Activated CD4-positive, CD25-positive, alpha-beta regulatory T cell (primary cell): ENCODE data around the gene HAND1.

Experiments
- DNase-seq, 4 experiments: peaks; one replicate each; lab custom pipeline; 2025; lab: John Stamatoyannopoulos, UW

The HAND1 gene

DNA sequence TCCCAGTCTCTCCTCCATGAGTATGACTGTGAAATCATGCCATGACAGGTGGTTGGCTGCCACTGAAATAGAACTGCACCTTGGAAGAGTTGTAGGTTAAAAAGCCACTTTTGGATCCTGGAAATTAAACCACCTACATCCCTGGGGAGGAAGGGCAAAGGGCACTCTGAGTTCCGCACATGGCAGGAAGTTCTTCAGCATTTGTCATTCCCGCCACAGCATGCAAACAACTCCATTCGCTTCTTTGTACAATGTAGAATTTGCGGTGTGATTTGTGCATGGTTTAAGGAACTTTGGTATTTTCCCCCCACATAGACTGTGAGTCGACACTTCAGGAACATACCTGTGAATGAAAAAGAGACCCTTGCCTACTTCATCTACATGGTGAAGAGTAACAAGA lies 22.4 kb downstream of the HAND1 start:
- no peak for DNase-seq

DNA sequence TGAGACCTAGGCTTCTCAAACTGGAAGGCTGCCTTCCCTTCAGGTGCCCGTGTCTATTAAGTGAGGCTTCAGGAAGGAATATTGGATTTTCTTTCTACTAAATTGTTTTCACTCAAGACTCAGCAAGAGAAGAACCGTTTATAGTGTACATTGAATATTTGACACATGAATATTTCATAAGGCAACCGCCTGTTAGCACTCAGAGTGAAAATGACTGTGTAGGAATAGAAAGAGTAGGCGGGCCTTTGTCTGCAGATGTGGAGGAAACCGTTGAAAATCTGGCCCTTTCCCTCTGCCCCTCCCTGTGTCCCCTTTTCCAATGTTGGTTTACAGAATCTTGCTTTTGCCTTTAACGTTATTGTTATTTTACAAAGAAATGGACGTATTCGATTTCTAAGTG lies 26.1 kb downstream of the HAND1 start:
- DNase-seq = no peak

DNA sequence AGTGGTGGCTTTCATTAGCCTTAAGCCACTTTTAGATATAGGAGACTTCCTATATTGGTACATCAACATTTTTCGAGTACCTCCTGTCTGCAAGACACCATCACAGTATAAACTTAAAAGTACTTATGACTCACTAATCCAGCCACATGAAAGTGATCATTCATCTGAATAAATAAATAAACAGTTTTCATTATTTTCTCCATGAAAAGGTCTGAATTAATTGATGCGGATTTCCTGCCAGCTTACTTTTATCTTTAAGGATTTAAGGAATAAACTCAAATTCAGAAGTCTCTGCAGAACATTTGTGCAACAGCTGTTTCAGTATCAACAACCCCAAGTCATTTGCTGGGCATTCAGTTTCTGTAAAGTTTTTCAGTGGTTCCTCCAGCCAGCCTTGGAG lies 28.2 kb downstream of the HAND1 start:
- no peak for DNase-seq

DNA sequence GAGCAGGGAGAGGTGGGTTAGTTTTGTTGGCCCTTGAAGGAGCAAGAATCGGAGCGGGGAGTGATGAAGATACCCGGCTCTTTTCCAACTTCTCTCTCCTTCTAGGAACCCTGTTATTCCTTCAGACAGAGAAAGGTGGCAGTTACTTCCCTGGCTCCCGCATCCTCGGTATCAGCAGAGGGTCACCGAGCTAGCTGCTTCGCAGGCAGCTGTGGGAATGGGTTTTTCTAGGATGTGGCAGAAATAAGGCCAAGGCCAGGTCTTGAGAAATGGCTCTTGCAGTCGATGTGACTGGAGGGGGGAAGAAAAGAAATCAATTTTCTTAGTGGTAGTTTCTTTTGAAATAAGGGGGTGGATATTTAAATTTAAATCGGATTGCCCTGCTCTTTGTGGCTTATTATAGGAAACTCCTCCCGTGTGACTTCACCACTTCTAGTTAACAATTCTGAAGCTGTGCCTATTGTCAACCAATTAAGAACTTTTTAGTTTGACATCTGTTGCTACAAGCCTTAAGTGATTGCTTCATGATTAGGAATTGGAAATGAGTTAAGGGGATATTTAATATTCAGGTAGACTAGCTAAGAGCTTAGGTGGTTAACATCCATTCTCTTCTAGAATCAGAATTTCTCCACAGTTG lies 30.8 kb downstream of the HAND1 start:
- no peak for DNase-seq

DNA sequence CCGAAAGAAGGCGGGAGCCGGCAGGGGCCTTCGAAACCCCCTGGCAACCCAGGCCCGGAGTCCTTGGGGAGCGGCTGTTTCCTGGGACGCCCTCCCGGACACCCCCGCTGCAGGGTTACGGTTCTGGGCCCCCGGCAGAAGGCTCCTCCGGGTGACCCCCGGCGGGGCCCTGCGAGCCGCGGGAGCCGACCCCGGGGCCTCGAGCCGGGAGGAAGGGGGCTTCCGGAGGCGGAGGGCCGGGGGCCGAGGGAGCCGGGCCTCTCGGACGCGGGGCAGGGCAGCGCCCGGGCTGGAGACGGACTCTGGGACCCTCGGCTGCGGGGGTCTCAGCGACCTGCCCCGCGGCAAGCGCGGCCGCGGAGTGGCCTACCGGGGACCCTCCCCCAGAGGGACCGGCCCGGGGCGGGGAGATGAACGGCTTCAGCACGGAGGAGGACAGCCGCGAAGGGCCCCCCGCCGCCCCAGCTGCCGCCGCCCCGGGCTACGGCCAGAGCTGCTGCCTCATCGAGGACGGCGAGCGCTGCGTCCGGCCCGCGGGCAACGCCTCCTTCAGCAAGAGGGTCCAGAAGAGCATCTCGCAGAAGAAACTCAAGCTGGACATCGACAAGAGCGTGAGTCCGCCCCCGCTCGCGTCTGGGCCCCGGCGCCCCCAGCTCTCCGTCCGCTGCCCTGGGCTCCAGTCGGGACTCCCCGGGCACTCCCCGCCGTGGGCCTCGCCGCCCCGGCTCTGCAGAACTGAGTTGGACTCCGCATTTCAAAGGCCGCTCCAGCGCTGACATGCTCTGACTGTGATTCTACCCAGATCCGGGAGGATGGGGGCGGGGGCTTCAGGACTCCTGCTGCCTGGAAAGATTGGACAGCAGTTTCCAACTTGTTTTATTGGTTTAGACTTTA lies 31.6 kb downstream of the HAND1 start:
- peak; percentile 12 to 39 (median 20) for DNase-seq

DNA sequence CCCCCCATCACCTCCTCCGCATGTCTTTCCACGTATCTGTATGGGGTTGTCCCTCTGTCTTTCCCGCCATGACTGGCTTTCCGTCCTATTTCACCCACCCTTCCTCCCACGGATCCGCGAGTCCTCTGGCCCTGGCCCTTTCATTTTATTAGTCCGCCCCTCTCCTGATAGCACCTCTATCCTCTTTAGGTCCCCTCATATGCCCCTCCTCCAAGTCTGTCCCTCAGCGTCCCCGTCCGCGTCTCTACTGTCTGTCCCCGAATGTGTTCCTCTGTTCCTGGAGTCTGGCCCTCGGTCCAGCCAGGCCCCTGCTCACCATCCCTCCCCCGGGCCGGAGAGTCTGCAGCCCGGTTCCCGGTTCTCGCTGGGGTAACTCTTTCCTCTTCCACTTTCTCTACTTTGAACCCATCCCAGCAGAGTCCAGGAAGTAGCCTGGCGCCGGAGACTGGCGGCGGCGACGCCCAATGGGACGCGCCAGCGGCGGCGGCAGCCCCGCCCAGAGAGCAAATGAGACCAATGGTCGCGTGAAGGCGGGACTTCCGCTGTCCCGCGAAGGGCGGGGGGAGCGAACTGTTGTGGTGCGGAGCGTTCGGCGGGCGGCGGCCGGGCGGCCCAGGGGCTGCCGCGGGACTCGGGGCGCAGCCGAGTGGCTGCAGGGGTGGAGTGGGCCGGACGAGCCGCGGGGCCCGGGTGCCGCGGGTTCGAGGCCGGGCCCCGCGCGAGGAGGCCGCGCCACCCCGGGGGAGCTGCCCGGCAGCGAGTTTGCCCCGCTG lies 32.4 kb downstream of the HAND1 start, which contains the start of gene SAP30L:
TSS of gene SAP30L (plus strand) at position 576 of the 773 bp plus-strand sequence. CDS start 608 bp downstream, outside the sequence.
- DNase-seq = peak; percentile 90 to 95 (median 92)

DNA sequence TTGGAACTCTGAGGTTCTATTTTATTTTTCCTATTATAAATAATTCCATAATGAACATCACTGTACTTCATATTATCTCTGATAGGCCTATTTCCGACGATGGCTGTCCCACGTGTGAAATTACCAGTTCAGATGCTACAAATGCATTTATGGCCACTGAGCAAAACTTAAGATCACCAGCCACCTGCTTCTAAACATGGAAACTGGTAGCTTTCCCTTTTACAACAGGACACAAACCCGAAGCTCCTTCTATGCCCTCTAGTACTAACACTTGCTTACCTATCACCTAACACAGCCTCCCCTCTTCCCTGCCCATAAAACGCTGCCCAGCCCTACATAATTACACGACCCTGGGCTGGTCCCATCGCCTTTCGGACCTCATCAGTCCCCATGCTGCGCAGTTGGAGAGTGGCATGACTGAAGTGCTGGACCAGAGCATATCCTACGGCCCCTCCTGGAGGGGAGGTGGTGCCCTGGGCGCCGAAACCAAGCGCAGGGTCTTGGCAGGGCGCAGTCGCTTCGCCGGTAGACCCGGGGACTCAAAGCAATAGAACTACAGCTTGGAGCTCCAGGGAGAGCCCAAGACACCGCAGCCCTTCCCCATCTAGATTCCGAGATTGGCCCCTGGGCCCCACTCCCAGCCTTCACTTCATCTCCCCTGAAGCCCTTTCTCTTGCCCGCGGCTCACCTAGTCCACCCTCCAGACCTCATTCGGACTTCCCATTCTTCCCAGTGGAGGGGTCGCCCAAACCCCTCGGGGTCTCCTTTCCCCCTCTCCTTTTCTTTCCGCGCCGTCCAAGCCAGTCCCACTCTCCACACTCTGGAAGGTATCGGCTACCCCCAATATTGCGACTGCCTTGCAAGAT lies 33.2 kb downstream of the HAND1 start:
- DNase-seq = no peak

DNA sequence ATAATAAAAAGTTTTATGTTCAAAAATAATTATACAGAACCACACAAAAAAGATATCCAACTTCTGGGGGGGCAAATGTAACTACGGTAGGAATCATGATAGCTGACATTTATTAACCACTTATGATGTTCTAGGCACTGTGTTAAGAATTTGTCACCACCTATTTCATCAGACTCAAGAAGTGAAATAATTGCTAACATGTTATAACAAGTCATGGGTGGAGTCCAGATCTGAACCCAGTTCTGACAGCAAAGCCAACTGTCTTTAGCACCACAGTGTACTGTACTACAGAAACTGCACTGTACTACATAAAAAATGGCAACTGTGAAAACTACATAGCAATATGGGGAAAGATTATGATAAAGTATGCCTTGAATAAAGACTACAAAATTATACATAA lies 35.2 kb downstream of the HAND1 start:
- no peak for DNase-seq

DNA sequence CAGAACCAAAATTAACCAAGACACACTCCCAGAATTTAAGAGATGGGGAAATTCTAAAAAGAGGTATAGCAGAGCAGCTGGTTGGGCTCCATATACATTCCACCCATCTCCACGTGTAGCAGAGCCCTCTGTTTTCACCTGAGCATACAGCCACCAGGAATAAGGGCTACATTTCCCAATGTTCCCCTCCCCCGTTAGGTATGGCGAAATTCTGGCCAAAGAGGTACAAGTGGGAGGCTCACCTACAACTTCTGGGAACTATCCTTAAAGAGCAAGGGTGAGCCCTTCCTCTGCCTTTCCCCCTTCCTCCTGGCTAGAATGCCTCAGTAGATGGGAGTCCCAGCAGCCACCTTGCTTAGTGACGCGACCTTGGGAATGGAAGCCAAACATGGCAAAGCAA lies 37.5 kb downstream of the HAND1 start:
- DNase-seq = no peak

DNA sequence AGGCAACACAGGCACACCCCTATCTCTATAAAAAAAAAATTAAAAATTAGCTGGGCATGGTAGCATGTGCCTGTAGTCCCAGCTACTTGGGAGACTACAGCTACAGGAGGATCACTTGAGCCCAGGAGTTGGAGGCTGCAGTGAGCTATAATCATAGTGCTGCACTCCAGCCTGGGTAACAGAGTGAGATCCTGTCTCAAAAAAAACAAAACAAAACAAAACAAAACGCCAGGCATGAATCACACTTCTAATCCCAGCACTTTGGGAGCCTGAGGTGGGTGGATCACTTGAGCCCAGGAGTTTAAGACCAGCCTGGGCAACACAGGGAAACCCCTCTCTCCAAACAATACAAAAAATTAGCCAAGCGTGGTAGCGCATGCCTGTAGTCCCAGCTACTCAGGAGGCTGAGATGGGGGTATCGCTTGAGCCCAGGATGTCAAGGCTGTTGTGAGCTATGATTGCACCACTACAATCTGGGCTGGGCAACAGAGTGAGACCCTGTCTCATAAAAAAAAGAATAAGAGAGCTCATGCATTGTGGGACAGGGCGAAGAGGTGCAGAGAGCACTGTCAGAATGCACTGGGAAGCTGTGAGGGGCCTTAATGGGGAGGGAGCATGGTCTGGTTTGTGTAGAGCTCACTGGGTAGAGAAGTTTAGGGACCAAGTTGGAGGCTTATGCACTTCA lies 40.6 kb downstream of the HAND1 start:
- DNase-seq = no peak

DNA sequence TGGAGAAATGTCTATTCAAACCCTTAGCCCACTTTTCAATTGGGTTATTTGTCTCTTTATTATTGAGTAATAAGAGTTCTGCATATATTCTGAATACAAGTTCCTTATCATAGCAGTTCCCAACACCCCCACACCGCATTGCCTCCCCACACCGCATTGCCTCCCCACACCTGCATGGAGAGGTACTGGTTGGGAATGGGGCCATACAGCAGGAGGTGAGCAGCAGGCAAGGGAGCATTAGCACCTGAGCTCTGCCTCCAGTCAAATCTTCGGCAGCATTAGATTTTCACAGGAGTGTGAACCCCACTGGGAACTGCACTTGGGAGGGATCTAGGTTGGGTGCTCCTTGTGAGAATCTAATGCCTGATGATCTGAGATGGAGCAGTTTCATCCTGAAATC lies 42.8 kb downstream of the HAND1 start:
- no peak for DNase-seq

DNA sequence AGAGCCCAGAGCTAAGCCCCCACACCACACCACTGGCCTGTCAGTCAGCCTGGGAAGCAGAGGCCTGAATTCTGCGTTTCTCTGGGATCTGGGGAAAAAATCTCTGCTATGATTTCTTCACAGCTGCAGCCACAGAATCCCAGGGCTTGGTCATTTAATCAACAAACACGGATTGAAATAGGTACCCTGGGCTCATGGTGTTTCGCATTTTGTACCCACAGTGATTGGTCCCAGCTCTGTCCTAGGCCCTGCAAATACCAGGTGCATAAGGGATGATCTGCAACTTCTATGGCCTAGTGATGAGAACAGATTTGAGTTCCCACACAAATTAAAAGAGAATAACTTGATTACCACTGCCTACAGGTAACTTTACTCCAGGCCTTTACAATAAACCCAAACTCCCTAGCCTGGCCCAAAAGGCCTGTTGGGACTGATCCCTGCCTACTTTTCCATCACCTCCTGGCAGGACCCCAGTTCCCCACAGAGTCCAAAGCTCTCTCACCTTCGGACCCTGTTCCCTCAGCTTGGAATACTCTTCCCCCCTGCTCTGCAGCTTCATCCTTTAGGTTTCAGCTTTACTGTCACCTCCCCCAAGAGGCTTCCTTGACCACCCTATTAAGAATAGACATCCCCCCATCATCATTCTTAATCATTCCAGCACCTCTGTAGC lies 46.9 kb downstream of the HAND1 start:
- no peak for DNase-seq

DNA sequence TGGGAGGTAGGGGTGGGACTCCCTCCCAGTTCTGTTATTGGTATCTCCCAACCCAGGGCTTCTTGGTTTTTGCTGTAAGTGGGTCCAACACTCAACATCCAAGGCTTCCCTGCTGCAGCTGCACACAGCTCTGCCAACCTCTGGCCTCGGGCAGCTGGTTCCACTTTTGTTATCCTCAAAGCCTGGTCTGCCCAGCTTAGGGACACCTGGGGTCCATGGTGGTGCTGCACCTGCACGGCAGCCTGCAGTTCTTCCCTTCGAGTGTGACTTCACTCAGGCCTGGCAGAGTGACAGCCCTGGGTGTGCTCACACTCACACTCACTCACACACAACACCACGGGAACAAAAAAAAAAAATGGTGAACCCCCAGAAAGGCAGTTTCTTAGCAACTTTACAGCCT lies 47.6 kb downstream of the HAND1 start:
- DNase-seq = no peak

DNA sequence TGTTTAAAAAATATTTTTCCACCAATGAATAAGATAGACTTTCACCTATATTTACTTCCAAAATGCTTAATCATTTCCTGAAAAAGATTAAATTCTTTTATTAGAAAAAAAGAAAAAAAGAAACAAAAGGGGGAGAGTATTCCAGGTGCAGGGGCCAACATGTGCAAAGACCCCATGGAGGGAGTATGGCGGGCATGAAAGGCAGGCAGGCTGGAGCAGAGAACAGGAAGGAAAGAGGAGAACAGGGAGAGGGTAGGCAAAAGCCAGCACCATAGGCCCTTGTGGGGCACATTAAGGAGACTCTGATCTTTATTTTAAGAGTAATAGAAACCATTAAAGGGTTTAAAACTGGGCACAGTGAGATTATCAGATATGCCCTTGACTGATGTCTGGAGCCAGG lies 48.7 kb downstream of the HAND1 start:
- no peak for DNase-seq

DNA sequence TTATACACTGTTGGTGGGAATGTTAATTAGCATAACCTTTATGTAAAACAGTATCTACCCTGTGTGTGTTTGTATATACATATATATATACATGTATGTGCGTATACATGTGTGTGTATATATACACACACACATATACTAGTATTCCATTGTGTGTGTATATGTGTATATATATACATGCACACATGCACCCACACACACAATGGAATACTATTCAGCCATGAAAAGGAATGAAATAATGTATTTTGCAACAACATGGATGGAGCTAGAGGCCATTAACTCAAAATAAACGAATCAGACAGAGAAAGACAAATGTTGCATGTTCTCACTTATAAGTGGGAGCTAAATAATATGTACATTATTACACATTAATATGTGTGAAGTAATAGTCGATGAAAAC lies 49.8 kb downstream of the HAND1 start:
- DNase-seq = no peak
